Gastroesophageal sphincter (tissue), 3 donors: ENCODE results near the gene TRIM29.

Experiments
- POLR2A ChIP-seq, 2 donors: fragments of 450-650 bp; IDR thresholded peaks; one replicate each; pipeline ENCODE4 v1.6.1; 2017; ENCODE audit warnings: antibody characterized with exemption in 2 of 2, mild to moderate bottlenecking in 2 of 2, moderate library complexity in 1 of 2
- POLR2AphosphoS5 ChIP-seq: sonication (generic); formaldehyde crosslinking; IDR thresholded peaks from one replicate; pipeline ENCODE4 v1.6.1; 2017; ENCODE audit warnings: antibody characterized with exemption
- TF ChIP-seq, protein P1 (sequence below), 4 experiments: fragments of 200-600 bp in 2 of 4; fragments of 450-650 bp in 2 of 4; sonication (generic) in 1 of 4; IDR thresholded peaks; one replicate each; pipeline ENCODE4 v1.5.1; 2017 to 2019; ENCODE audit warnings: antibody characterized with exemption in 4 of 4, mild to moderate bottlenecking in 2 of 4, moderate library complexity in 2 of 4

DNA sequence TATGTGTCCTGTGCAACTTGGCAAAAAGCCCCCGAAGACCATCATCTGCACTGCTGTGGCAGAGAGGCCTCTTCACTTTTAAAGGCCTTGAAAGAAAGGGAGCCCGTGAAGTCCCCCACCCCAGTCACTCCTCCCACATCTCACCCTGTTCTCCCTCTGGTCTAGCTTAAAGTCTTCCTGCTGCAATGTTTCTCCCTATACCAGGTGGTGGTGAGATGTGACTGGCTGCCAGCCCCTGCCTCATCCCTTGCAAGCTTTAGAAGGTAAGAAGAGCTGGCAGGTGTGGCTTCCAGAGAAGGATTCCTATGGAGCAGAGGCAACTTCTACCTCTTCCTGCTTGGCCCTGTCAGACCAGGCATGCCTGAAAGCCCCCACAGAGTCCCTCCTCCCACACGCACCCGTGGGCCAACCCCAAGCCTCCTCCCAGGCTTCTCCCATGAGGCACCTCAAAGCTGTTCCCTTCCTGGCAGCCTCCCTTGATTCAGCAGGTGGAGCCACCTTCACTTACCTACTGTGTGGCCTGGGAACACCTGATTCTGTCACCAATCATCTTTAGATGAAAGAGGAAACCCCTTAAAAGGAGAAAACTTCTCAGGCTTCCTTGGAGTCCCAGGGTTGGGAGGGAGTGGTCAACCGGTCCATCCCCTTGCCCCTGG is 4.0 kb upstream of the TRIM29 start:
- TF ChIP-seq, protein P1, sequence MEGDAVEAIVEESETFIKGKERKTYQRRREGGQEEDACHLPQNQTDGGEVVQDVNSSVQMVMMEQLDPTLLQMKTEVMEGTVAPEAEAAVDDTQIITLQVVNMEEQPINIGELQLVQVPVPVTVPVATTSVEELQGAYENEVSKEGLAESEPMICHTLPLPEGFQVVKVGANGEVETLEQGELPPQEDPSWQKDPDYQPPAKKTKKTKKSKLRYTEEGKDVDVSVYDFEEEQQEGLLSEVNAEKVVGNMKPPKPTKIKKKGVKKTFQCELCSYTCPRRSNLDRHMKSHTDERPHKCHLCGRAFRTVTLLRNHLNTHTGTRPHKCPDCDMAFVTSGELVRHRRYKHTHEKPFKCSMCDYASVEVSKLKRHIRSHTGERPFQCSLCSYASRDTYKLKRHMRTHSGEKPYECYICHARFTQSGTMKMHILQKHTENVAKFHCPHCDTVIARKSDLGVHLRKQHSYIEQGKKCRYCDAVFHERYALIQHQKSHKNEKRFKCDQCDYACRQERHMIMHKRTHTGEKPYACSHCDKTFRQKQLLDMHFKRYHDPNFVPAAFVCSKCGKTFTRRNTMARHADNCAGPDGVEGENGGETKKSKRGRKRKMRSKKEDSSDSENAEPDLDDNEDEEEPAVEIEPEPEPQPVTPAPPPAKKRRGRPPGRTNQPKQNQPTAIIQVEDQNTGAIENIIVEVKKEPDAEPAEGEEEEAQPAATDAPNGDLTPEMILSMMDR (IDR thresholded peaks at IDR 0.05), result no peak
- TF ChIP-seq POLR2A (IDR thresholded peaks at IDR 0.05) (no peak), POLR2AphosphoS5 (no peak)
